ENCODE measurements around the gene PRPSAP2. TPM values are rescaled to one million over a fixed set of nuclear protein-coding genes. Genes with fewer than 3 reads are reported as not detected.

PRPSAP2 gene
- total and polyA plus RNA-seq, 4 donors = 18.2 to 56.1 (median 23.3) TPM

DNA sequence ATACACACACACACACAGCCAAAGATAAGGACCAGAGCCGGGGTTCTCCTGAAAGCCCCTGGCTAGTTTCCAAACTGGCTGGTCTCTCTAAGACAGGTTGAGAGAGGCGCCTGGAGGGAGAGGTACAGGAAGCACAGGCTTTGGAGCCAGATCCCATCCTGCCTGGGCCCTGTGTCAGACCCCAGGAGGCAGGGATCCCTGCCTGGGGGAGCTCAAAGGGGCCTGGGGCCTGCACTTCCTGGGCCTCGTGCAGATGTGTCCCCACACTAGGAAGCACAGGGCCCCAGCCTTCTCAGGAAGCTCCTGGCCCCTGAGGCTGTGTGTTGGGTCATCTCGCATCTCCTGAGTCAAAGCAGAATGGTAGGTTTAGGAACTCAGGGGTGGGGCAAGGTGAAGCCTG is 110.0 kb downstream of the PRPSAP2 start:
- ATAC-seq (ENCODE audit: insufficient read depth, low FRiP score) = no peak
- H3K4me3 ChIP-seq = no peak overlapping the region
- no peak overlapping the region for H3K9ac ChIP-seq (ENCODE audit: insufficient read depth in 1 of 2, low read length in 2 of 2)
- H3K4me1 ChIP-seq (ENCODE audit: control insufficient read depth in 5 of 5, insufficient read depth in 5 of 5, low read length in 5 of 5) = peaks cover 0 to 33% (median 10%) of the 10 kb centered on the region in 5 donors
- 34 to 46% methylated on average over 4 of the region's 4 CpGs for WGBS, 2 donors
- TF ChIP-seq, protein P1, sequence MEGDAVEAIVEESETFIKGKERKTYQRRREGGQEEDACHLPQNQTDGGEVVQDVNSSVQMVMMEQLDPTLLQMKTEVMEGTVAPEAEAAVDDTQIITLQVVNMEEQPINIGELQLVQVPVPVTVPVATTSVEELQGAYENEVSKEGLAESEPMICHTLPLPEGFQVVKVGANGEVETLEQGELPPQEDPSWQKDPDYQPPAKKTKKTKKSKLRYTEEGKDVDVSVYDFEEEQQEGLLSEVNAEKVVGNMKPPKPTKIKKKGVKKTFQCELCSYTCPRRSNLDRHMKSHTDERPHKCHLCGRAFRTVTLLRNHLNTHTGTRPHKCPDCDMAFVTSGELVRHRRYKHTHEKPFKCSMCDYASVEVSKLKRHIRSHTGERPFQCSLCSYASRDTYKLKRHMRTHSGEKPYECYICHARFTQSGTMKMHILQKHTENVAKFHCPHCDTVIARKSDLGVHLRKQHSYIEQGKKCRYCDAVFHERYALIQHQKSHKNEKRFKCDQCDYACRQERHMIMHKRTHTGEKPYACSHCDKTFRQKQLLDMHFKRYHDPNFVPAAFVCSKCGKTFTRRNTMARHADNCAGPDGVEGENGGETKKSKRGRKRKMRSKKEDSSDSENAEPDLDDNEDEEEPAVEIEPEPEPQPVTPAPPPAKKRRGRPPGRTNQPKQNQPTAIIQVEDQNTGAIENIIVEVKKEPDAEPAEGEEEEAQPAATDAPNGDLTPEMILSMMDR (IDR thresholded peaks at IDR 0.05; ENCODE audit: control extremely low read depth, extremely low read depth) = no peak
- peak; percentile 33 to 73 (median 51) for DNase-seq
- H3K27ac ChIP-seq (ENCODE audit: low read depth in 1 of 2, low read length in 1 of 2) = peak overlapping the region in 1 of 2 donors; percentile 58
- H3K27me3 ChIP-seq (ENCODE audit: control insufficient read depth in 3 of 3, insufficient read depth in 3 of 3, low read length in 2 of 3) = no peaks in the 10 kb centered on the region
- peaks cover 0 to 11% (median 0%) of the 10 kb centered on the region in 4 donors for H3K36me3 ChIP-seq (ENCODE audit: control insufficient read depth in 4 of 4, insufficient read depth in 4 of 4, low read length in 4 of 4)
- H3K9me3 ChIP-seq (ENCODE audit: control insufficient read depth in 4 of 4, insufficient read depth in 3 of 4, low read length in 3 of 4) = no peaks in the 10 kb centered on the region

DNA sequence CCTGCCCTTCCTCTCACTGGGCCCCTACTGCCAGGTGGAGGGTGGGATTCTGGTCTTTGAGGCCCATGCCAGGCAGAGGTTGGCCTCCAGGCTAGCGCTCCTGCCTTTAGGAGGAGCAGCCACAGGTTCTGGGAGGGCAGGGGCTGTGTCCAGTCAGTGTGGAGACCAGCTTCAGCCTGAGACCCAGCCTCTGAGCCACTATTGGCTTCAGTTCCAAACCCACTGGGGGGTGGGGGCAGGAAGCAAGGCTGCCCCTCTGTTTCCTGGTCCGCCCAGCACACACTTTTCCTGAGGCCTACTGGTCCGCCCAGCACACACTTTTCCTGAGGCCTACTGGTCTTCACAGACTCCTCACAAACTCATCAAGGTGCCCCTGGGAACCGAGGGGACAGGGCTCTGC is 110.4 kb downstream of the PRPSAP2 start:
- no peak for ATAC-seq (ENCODE audit: insufficient read depth, low FRiP score)
- Histone ChIP-seq H3K36me3 (ENCODE audit: control insufficient read depth in 4 of 4, insufficient read depth in 4 of 4, low read length in 4 of 4) (peaks cover 0 to 11% (median 0%) of the 10 kb centered on the region in 4 donors), H3K27ac (ENCODE audit: low read depth in 1 of 2, low read length in 1 of 2) (peak overlapping the region in 1 of 2 donors; percentile 58), H3K4me3 (no peak overlapping the region), H3K27me3 (ENCODE audit: control insufficient read depth in 3 of 3, insufficient read depth in 3 of 3, low read length in 2 of 3) (no peaks in the 10 kb centered on the region), H3K9me3 (ENCODE audit: control insufficient read depth in 4 of 4, insufficient read depth in 3 of 4, low read length in 3 of 4) (no peaks in the 10 kb centered on the region), H3K9ac (ENCODE audit: insufficient read depth in 1 of 2, low read length in 2 of 2) (no peak overlapping the region), H3K4me1 (ENCODE audit: control insufficient read depth in 5 of 5, insufficient read depth in 5 of 5, low read length in 5 of 5) (peaks cover 0 to 33% (median 10%) of the 10 kb centered on the region in 5 donors)
- WGBS, 2 donors = 32 to 61% methylated on average over 4 of the region's 4 CpGs
- DNase-seq = peak in 2 of 3 donors; percentile 34 to 42
- TF ChIP-seq, protein P1 (IDR thresholded peaks at IDR 0.05; ENCODE audit: control extremely low read depth, extremely low read depth) = no peak

DNA sequence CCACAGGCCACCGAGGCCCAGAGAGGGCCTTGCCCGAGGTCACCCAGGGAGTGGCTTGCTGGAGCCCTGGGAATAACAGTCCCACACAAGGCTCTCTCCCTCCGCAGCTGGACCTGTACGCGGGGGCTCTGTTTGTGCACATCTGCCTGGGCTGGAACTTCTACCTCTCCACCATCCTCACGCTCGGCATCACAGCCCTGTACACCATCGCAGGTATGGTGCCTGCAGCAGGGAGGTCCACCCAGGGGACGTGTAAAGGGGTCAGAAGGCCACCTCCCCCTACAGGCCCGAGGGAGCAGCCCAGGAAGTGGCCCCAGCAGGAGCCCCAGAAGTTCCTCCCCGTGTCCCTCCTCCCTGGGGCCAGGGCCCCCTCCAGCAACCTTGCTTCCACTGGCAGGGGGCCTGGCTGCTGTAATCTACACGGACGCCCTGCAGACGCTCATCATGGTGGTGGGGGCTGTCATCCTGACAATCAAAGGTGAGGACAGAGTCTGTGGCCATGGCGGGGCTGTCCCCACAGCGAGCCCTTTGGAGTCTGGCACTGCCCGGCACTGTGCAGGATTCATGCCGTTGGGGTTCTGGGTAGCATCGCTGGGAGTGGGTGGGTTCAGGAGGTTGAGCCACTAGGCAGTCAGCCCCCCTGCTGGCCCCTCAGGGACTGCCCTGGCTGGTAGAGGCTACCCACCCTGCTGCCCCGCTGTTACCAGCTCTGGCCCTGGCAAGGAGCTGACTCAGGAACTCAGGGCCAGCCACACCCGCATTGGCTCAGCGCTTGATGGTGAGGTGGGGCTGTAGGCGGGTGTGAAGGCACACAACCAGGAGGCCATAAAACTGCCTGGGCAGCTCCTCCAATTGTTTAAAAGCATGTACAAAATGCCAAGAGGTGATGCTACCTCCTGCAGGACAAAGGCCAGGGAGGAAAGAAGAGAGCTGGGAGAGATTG is 111.3 kb downstream of the PRPSAP2 start:
- TF ChIP-seq, protein P1 (IDR thresholded peaks at IDR 0.05; ENCODE audit: control extremely low read depth, extremely low read depth) = no peak
- Histone ChIP-seq H3K36me3 (ENCODE audit: control insufficient read depth in 4 of 4, insufficient read depth in 4 of 4, low read length in 4 of 4) (peaks cover 0 to 11% (median 0%) of the 10 kb centered on the region in 4 donors), H3K27me3 (ENCODE audit: control insufficient read depth in 3 of 3, insufficient read depth in 3 of 3, low read length in 2 of 3) (no peaks in the 10 kb centered on the region), H3K4me3 (no peak overlapping the region), H3K4me1 (ENCODE audit: control insufficient read depth in 5 of 5, insufficient read depth in 5 of 5, low read length in 5 of 5) (peaks cover 0 to 33% (median 10%) of the 10 kb centered on the region in 5 donors), H3K9me3 (ENCODE audit: control insufficient read depth in 4 of 4, insufficient read depth in 3 of 4, low read length in 3 of 4) (no peaks in the 10 kb centered on the region), H3K9ac (ENCODE audit: insufficient read depth in 1 of 2, low read length in 2 of 2) (no peak overlapping the region), H3K27ac (ENCODE audit: low read depth in 1 of 2, low read length in 1 of 2) (peak overlapping the region in 1 of 2 donors; percentile 58)
- no peak for ATAC-seq (ENCODE audit: insufficient read depth, low FRiP score)
- WGBS, 2 donors = 48 to 67% methylated on average over 23 of the region's 23 CpGs
- no peak for DNase-seq
